HepG2 (cell line): ENCODE results near the gene TUBB. TPM values are rescaled to one million over a fixed set of nuclear protein-coding genes. Genes with fewer than 3 reads are reported as not detected.

Experiments
- ATF7 ChIP-seq, 2 experiments: fragments of 450-650 bp in 1 of 2; sonication (generic) in 1 of 2; formaldehyde crosslinking in 1 of 2; IDR thresholded peaks; 2 replicates each; pipeline versions ENCODE4 v1.4.0 to v1.6.1; 2016 to 2020; ENCODE audit warnings: antibody characterized with exemption in 1 of 2, mild to moderate bottlenecking in 1 of 2, missing genetic modification reagents in 1 of 2
- CBX1 ChIP-seq: IDR thresholded peaks from one replicate; pipeline ENCODE4 v1.6.1; 2016; ENCODE audit warnings: antibody characterized with exemption, low read depth
- CREBL2 ChIP-seq: sonication (generic); formaldehyde crosslinking; IDR thresholded peaks from 2 replicates; pipeline ENCODE4 v1.8.1; 2023; ENCODE audit warnings: missing genetic modification reagents, mild to moderate bottlenecking, borderline replicate concordance
- EEA1 ChIP-seq: sonication (generic); formaldehyde crosslinking; IDR thresholded peaks from 2 replicates; pipeline ENCODE4 v1.5.1; 2020; ENCODE audit warnings: mild to moderate bottlenecking, missing genetic modification reagents, borderline replicate concordance
- FOXA1 ChIP-seq, 2 experiments: fragments of 450-650 bp in 1 of 2; sonication (generic) in 1 of 2; formaldehyde crosslinking in 1 of 2; IDR thresholded peaks; 2 replicates each; pipeline versions ENCODE4 v1.4.0 to v1.6.1; 2016 to 2020; ENCODE audit warnings: missing genetic modification reagents in 1 of 2
- GMEB1 ChIP-seq: sonication (generic); formaldehyde crosslinking; IDR thresholded peaks from 2 replicates; pipeline ENCODE4 v1.5.1; 2020; ENCODE audit warnings: missing genetic modification reagents, mild to moderate bottlenecking, borderline replicate concordance
- HDAC6 ChIP-seq: fragments of 200-600 bp; sonication (generic); IDR thresholded peaks from 2 replicates; pipeline ENCODE4 v1.7.0; 2017; ENCODE audit warnings: mild to moderate bottlenecking, antibody characterized with exemption, low read length, low read depth
- HOXD1 ChIP-seq: sonication (generic); formaldehyde crosslinking; IDR thresholded peaks from 2 replicates; pipeline ENCODE4 v1.5.0; 2020; ENCODE audit warnings: missing genetic modification reagents
- LBX2 ChIP-seq: sonication (generic); formaldehyde crosslinking; IDR thresholded peaks from 2 replicates; pipeline ENCODE4 v1.5.0; 2020; ENCODE audit warnings: missing genetic modification reagents, mild to moderate bottlenecking, borderline replicate concordance
- NAIF1 ChIP-seq: sonication (generic); formaldehyde crosslinking; IDR thresholded peaks from 2 replicates; pipeline ENCODE4 v1.5.0; 2020; ENCODE audit warnings: mild to moderate bottlenecking, missing genetic modification reagents, borderline replicate concordance
- RERE ChIP-seq: IDR thresholded peaks from 2 replicates; pipeline ENCODE4 v1.6.1; 2016; ENCODE audit warnings: low read depth, missing genetic modification reagents, missing compliant biosample characterization
- SKI ChIP-seq: fragments of 450-650 bp; IDR thresholded peaks from one replicate; pipeline ENCODE4 v1.6.1; 2018; ENCODE audit warnings: mild to moderate bottlenecking; ENCODE audit not compliant: partially characterized antibody
- SRY ChIP-seq: sonication (generic); formaldehyde crosslinking; IDR thresholded peaks from 2 replicates; pipeline ENCODE4 v1.8.0; 2022; ENCODE audit warnings: mild to moderate bottlenecking, missing genetic modification reagents
- TAF15 ChIP-seq: fragments of 200-400 bp; formaldehyde crosslinking; IDR thresholded peaks from one replicate; pipeline ENCODE4 v1.6.1; 2018; ENCODE audit warnings: mild to moderate bottlenecking, low read depth, low read length; ENCODE audit not compliant: poor library complexity, severe bottlenecking
- TFAP4 ChIP-seq: sonication (generic); IDR thresholded peaks from 2 replicates; pipeline ENCODE4 v1.6.1; 2016; ENCODE audit warnings: low read depth, borderline replicate concordance
- TP53 ChIP-seq: sonication (generic); formaldehyde crosslinking; conservative IDR thresholded peaks from 2 replicates; pipeline ENCODE4 v1.4.0; 2020; ENCODE audit warnings: missing genetic modification reagents
- ZNF207 ChIP-seq: fragments of 450-650 bp; IDR thresholded peaks from 2 replicates; pipeline ENCODE4 v1.6.1; 2016; ENCODE audit warnings: antibody characterized with exemption, borderline replicate concordance
- ZNF383 ChIP-seq: sonication (generic); formaldehyde crosslinking; IDR thresholded peaks from 2 replicates; pipeline ENCODE4 v1.4.0; 2020; ENCODE audit warnings: missing genetic modification reagents, mild to moderate bottlenecking, borderline replicate concordance
- ZNF431 ChIP-seq: sonication (generic); formaldehyde crosslinking; IDR thresholded peaks from 2 replicates; pipeline ENCODE4 v1.9.0; 2022; ENCODE audit warnings: missing genetic modification reagents, low read depth, mild to moderate bottlenecking, borderline replicate concordance
- ZNF558 ChIP-seq: sonication (generic); formaldehyde crosslinking; IDR thresholded peaks from 2 replicates; pipeline ENCODE4 v1.9.0; 2022; ENCODE audit warnings: mild to moderate bottlenecking, missing genetic modification reagents, borderline replicate concordance
- ZSCAN30 ChIP-seq: sonication (generic); formaldehyde crosslinking; IDR thresholded peaks from 2 replicates; pipeline ENCODE4 v1.5.0; 2020; ENCODE audit warnings: mild to moderate bottlenecking, missing genetic modification reagents
- polyA plus RNA-seq, 8 experiments: library from polyadenylated mRNA; depleted of rRNA in 3 of 8; stranded (reverse) in 7 of 8; unstranded in 1 of 8; fragments of >200 nt; fragmentation: Illumina TruSeq in 4 of 8; extraction: Trizol in 4 of 8; gene quantifications; 2 replicates each; pipeline versions ENCODE4 v1.2.1 to v1.2.3, GENCODE V29; 2011 to 2016; ENCODE audit warnings: low read depth in 4 of 8, missing spikeins in 1 of 8, mixed read lengths in 1 of 8; ENCODE audit not compliant: insufficient read depth in 1 of 8
- total RNA-seq, 5 experiments: library from RNA; depleted of rRNA; stranded (reverse); fragments of >200 nt; fragmentation: Illumina TruSeq; extraction: Trizol; gene quantifications; 2 replicates each; pipeline ENCODE4 v1.2.3, GENCODE V29; 2016; ENCODE audit warnings: low read depth in 1 of 5

TUBB gene
- total and polyA plus RNA-seq, 2 of the 13 experiments (the other 11 are each of a cell fraction or from before 2014, with no cell fraction given): 911 to 1,163 TPM

GRCh38 chr6:30720738-30721197 is 616 bp downstream of the TUBB start (continued):
- TF ChIP-seq GMEB1 (CRISPR knock-in tag): no peak
- 0 out of 2 replicates have a peak, but pooled peaks have one; percentile 10 for TF ChIP-seq HDAC6
- TF ChIP-seq TP53 (CRISPR knock-in tag): 0 out of 2 replicates have a peak, but pooled peaks have one; percentile 37
- TF ChIP-seq CBX1: no peak
- no peak for TF ChIP-seq ATF7 (IDR thresholded peaks at IDR 0.05)
- TF ChIP-seq ATF7 (CRISPR knock-in tag; IDR thresholded peaks at IDR 0.05): 0 out of 2 replicates have a peak, but pooled peaks have one; percentile 25
- TF ChIP-seq EEA1 (CRISPR knock-in tag): 0 out of 2 replicates have a peak, but pooled peaks have one; percentile 16
- TF ChIP-seq CREBL2 (CRISPR knock-in tag): no peak
- TF ChIP-seq ZNF383 (CRISPR knock-in tag): no peak
- TF ChIP-seq TAF15: peak; percentile 76
- 0 out of 2 replicates have a peak, but pooled peaks have one; percentile 46 for TF ChIP-seq LBX2 (CRISPR knock-in tag)
- no peak for TF ChIP-seq TFAP4
- peak; percentile 36; the same call in 1 of the 2 replicates for TF ChIP-seq ZNF431 (CRISPR knock-in tag)
- no peak for TF ChIP-seq SKI
- TF ChIP-seq RERE (CRISPR knock-in tag): no peak
- TF ChIP-seq FOXA1 (IDR thresholded peaks at IDR 0.05): no peak
- no peak for TF ChIP-seq FOXA1 (CRISPR knock-in tag; IDR thresholded peaks at IDR 0.05)
- no peak for TF ChIP-seq ZSCAN30 (CRISPR knock-in tag)
- TF ChIP-seq ZNF207: no peak
- 0 out of 2 replicates have a peak, but pooled peaks have one; percentile 16 for TF ChIP-seq NAIF1 (CRISPR knock-in tag)
- TF ChIP-seq ZNF558 (CRISPR knock-in tag): 0 out of 2 replicates have a peak, but pooled peaks have one; percentile 78
- no peak for TF ChIP-seq SRY (CRISPR knock-in tag)
- no peak for TF ChIP-seq HOXD1
